ENCODE results near the gene BTF3. TPM values are rescaled to one million over a fixed set of nuclear protein-coding genes. Genes with fewer than 3 reads are reported as not detected.
"Not testable (repeated sequence)": the region's sequence is repeated elsewhere in the genome, so short reads cannot be mapped to it uniquely, and the experiment has no call there.

The BTF3 gene
- total RNA-seq, 1 donor from 2014 or later: 445 TPM

DNA sequence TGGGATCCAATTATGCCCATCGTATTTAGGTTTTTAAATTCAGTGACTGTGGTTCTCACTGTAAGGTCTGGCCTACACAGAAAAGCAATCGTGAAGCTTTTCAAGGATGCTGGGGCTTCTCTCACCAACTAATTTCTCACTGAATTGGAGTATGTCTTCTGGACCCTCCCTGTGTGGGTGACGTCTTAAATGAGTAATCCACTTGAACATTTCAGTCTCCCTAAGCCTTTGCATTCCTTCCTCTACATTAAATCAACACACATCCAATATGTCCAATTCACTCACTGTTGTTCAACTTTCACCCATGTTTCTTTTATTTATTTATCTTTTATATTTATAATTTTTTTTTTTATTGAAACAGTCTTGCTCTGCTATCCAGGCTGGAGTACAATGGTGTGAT is 12.5 kb upstream of the BTF3 start:
- DNase-seq (ENCODE audit: low spot score): no peak

DNA sequence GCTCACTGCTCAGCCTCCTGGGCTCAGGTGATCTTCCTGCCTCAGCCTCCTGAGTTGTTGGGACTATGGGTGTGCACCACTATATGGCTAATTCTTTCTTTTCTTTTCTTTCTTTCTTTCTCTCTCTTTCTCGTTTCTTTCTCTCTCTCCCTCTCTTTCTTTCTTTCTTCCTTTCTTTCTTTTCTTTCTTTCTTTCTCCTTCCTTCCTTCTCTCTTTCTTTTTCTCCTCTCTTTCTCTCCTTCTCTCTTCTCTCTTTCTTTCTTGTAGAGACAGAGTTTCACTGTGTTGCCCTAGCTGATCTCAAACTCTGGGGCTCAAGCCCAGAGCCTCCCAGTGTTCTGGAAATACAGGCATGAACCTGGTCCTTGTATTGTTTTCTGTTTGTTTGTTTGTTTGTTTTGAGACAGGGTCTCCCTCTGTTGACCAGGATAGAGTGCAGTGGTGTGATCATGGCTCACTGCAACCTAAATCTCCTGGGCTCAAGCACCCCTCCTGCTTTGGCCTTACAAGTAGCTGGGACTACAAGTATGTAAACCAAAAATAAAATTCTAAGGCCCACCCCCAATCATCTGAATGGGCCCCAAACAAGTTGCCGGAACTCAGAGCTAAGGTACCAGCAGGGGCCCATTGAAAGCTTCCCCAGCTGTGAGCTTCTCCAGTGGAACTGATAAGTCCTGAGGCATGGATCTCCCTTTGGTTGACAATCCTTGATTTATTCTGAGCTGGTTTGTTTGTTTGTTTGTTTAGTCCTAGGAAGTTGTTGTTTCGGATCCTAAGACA is 11.9 kb upstream of the BTF3 start:
- DNase-seq (ENCODE audit: low spot score): no peak

DNA sequence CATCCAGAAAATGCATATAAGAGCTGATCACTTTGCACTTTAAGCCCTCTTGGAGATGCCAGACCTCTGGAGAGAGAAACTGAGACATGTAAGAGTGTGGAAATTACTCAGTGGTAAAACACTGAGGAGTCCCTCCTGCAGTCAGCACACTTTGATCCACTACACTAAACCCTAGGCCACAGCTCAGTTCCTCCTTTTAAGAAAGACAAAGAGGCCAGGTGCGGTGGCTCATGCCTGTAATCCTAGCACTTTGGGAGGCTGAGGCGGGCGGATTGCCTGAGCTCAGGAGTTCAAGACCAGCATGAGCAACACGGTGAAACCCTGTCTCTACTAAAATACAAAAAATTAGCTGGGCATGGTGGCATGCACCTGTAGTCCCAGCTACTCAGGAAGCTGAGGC is 11.0 kb upstream of the BTF3 start:
- not testable (repeated sequence) for DNase-seq (ENCODE audit: low spot score)

DNA sequence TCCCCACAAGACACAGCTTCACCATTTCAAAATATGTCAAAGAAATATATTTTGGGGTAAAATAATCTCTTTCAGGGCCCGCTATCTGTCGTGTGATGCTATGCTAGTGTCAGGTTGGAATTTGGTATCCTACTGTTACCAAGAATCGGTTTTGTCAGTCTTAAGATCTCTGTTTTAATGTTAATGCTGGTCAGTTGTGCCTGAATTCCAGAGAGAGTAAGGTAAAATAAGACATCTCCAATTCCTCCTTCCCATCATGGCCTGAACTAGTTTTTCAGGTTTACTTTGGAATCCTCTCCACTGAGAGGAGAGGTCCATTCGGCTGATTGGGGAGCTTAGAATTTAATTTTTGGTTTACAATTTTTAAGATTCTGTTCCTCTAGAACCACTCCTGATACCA is 10.4 kb upstream of the BTF3 start:
- DNase-seq (ENCODE audit: low spot score): no peak

DNA sequence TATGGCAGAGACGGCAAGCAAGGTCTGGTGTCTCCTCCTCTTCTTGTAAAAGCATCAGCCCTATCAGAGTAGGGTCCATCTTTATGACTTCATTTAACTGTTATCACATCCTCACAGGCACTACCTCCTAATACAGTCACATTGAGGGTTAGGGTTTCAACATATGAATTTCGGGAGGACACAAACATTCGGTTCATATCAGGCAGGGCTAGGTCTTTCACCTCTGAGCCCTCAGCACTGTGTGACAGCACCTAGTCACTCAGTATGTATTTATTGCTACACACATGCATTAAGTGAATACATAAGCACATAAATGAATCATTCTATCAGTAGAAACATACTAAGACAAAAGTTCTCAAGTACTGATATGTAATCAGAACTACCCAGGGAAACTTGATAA is 9.4 kb upstream of the BTF3 start:
- DNase-seq (ENCODE audit: low spot score): no peak

DNA sequence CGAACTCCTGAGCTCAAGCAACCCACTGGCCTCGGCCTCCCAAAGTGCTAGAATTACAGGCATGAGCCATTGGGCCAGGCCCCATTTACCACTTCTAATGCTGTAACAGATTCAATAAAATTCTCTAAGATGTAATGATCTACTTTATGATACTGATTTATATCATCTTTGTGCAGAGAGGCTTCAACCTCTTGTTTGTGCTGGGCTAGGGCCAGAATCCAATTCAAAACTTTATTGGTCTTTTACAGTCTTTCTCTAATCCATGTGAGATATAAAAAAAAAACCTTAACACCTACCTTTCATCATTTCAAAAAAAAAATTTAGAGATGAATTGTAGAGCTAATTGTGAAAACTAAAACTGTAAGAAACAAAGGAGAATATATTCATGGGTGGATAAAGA is 8.2 kb upstream of the BTF3 start:
- no peak for DNase-seq (ENCODE audit: low spot score)

DNA sequence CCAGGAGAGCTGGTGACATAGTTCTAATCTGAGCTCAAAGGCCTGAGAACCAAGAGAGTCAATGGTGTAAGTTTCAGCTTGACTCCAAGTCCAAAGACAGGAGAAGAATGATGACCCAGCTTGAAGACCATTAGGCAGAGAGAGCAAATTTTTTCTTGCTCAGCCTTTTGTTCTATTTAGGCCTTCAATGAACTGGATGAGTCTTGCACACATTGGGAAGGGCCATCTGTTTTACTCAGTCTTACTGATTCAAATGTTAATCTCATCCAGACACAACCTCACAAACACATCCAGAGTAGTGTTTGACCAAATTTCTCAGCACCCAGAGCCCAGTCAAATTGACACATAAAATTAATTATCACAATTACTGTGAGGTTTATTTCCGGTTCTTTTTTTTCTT is 7.1 kb upstream of the BTF3 start:
- no peak for DNase-seq (ENCODE audit: low spot score)

DNA sequence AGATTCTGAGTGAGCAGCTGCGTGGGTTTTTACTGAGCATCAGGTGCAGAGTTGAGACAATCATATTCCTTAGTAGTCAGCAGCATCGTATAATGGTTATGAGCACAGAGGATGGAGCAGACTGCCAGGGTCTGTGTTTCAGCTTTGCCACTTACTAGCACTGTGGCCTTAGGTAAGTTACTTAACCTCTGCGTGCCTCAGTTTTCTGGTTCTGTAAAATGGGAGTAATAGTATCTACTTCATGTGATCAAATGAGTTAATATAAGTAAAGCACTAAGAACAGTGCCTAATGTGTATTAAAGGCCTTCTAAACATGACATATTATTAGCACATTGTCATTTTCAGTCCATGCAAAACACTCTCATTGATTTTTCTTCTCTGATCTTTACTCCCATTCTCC is 4.8 kb upstream of the BTF3 start:
- DNase-seq (ENCODE audit: low spot score): no peak

DNA sequence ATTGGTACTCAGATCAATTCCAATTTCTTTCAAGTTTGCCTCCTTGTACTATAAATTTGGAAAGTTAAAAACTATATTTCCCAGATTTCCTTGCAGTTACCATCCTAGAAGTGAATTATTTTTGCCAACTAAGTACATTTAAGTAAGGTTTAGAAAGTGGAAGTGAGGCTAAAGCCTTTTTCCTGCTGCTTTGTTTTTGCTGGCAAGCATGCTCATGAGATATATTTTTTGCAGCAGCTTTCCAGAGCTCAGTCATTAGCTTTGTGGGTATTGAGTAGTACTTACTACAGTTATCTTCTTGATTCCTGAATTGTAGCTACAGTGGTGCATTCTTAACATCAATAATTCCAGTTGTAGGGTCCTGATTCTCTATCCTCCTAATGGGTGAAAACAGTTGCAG is 3.5 kb upstream of the BTF3 start:
- no peak for DNase-seq (ENCODE audit: low spot score)

DNA sequence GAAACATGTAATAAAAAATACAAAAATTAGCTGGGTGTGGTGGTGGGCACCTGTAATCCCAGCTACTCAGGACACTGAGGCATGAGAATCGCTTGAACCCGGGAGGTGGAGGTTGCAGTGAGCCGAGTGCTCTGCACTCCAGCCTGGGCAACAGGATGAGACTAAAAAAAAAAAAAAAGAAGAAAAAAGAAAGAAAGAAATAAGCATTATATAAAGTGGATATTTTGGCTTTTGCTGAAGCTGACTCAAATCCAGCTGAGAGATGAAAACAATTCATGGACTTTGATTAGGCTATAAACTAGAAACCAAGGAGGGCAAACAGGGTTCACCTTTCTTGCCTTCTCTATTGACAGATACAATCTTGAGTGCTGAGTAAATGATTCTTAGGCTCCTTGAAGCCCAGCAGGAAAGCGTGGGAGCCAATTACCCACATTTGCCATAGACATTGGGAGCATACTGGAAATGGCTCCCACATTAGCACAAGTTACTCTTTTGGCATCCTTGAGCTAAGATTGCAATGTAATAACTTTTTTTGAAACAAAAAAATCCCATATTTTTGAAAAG is 2.4 kb upstream of the BTF3 start:
- DNase-seq (ENCODE audit: low spot score): no peak

DNA sequence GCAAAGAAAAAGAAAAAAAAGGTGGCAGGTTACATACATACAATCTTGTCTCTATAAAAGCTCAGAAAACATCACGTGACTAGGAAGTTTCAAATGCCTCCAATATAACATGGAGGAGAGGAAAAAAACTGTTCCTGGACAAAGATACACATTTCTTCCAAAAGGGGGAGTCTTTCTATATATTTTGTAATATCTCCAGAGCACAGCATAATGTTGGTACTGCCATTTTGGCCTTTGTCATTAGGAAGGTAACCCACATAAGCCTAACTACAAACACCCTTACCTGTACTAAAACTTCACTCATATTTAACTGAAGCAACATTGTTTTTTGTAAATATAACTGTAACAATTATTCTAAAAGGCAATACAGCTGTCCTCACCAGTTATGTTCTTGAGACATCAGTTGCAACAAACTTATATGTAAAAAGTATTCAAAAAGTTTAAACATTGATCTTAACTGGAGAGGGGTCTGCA is 1.2 kb upstream of the BTF3 start:
- no peak for DNase-seq (ENCODE audit: low spot score)

DNA sequence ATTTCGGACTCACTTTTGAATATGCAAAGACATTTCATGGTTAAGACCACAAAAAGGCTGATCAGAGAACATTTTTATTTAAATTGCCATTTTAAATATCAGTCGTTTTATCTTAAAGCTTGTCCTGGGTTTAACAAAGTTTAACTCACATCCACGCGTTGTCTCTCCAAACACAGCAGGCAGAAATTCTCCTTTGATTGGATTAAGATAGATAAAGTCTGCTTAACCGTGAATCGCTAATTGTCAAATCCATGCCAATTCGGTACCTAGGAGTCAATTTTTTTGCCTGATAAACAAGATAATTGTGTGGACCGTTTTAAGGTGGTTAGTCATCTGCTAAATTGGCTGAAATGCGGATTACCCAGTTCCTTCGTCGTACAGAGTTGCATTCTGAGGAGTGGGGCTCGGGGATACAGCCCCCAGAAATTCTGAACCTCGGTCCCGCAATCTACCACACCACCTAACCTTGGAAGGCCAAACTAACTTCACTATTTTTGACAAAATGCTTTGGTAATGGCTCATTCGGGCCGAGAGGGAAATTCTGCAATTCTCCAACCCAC is 665 bp upstream of the BTF3 start:
- DNase-seq (ENCODE audit: low spot score): no peak

DNA sequence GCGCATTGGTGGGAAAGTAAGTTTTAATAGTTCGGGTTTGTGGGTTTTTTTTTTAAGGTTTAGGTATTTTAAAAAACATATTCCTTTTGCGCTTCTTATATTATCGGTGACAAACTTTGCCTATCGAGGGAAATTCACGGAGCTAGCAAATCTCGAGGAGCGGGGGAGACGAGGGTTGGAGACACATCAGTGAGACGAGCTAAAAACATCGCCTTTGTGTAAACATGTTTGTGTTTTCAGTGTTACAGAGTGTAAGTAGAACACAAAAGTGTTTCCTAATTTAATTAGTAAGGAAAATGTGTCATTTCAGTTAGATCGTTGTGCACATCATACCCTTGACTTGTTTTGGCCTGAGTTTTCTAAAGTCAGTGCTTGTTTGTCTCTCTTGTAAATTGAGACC is 945 bp downstream of the BTF3 start:
- no peak for DNase-seq (ENCODE audit: low spot score)

DNA sequence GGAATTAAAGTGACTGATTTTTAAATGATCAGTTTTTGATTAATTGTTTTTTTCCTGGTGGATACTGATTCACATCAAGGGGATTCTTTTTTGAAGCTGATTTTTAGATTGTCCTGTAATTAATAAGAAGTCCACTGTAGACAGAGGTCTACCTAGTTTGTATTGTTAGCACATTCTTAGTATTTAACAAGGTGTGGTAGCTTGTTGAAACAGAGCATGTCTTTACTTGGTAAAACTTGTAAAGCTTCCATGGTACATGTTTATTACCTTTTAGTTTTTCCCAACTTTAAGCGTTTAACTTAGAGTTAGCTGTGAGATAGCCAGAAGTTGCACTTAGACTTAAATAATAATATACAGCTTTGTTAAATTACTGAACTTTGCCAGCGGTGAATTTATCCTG is 1.5 kb downstream of the BTF3 start:
- no peak for DNase-seq (ENCODE audit: low spot score)

DNA sequence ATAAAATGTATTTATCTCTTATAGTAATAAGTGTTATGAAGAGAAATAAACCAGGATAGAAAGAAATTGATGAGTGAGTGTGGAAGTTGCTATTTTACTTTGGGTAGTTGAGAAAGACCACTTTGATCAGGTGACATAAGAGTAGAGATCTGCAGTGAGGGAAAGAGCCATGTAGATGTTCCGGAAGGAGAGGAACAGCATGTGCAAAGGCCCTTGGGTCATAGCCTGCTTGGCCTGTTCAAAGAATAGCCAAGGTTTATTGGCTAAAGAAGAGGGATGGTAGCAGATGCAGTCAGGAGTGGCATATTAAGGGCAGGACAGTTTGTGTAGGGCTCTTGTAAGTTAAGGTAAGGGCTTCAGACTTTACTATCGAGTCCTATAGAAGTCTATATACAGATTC is 3.2 kb downstream of the BTF3 start:
- DNase-seq (ENCODE audit: low spot score): no peak

DNA sequence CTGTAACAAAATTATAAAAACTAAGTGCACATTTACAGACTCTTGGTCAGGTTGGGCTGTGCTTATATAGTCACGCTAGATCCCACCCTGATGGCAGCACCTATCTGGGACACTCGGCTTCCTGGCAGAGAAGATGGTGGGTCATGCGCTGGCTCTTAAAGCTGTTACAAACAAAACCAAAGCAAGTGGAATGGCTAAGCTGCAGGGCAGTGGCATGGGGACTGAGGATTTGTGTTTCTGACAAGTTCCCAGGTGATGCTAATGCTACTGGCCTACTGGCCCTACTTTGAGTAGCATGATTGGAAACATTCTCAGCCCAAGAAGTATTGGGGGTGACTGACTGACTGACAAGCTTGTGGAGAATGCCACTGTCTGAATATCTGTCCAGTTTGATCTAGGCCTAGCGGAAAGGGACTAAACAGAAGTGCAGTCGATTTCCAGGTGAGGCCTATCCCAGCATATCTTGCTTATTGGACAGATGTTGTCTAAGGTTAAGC is 8.3 kb downstream of the BTF3 start:
- no peak for DNase-seq (ENCODE audit: low spot score)

DNA sequence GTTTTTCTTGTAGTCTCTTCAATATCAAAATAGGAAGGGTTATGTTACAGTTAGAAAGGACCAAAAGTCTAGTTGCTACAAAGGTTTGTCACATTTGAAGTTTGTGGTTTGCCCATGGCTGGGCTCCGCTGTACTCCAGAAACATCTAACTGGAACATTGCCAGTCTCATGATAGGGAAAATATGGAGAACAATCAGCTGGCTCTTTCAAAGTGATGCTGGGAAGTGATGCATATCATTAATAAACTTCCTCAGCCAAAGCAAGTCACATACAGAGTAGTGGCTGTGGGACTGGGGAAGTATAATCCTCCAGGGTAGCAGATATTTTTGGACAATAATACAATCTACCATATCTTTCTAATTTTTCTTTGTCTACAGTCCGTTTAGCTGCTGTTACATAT is 8.8 kb downstream of the BTF3 start:
- DNase-seq (ENCODE audit: low spot score): no peak

DNA sequence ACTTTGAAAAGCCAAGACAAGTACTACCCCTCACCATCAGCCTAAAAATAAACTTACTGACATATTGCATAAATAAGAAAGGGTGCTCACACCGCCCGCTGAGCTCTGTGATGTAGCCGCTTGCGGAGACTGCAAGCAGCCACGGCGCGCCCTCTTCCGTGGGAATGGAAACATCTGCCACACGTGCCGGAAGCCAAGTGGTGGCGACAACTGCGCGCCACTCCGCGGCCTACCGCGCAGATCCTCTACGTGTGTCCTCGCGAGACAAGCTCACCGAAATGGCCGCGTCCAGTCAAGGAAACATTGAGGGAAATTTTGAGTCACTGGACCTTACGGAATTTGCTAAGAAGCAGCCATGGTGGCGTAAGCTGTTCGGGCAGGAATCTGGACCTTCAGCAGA is 10.3 kb downstream of the BTF3 start:
- not testable (repeated sequence) for DNase-seq (ENCODE audit: low spot score)

DNA sequence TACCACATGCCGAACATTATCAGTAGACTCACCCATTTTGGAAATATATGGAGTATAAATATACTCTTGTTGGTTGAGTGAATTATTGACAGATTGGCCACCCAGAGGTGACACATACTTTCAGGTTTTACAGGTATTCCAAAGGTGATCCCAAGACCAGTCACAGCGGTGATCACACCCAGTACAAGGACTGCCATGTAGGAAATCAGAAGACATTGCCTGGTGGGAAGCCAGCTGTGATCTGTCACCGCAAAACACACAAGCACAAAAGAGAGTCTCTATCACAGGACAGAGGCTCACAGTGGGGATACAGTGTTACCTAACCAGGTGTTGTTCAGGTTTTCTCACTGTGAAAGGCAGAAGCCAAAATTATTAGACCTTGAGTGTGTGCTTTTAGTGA is 15.8 kb downstream of the BTF3 start:
- DNase-seq (ENCODE audit: low spot score): no peak

DNA sequence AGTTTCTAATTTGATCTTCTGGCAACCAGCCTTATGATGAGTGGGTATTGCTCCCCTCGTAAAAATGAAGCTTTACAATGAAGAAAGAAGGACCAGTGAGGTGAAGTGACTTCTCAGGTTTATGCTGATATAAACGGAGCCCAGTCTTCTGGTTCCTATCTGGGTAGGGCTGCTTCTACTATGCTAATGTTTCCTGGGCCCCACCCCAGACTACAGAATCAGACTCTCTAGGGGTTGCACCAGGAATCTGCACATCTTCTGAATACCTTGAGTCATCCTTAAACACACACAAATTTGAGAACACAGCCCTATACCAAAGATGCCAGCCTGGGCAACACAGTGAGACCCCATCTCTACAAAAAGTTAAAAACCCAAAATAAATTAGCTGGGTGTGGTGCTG is 16.2 kb downstream of the BTF3 start:
- DNase-seq (ENCODE audit: low spot score): no peak

DNA sequence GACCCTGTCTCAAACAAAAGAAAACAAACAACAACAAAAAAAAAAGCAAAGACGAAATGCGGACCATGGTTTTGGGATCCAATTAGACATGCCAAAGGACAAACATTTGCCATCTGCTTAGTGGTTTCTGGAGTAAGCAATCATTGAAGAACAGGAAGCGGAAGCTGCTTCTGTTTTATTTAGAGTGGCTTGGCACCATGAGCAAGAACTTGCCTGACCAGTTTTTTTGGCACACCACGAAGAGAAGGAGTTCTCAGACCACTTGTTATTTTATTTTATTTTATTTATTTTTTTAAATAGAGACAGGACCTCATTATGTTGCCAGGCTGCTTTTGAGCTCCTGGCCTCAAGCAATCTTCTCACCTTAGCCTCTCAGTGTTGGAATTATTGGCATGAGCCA is 17.0 kb downstream of the BTF3 start:
- no peak for DNase-seq (ENCODE audit: low spot score)

DNA sequence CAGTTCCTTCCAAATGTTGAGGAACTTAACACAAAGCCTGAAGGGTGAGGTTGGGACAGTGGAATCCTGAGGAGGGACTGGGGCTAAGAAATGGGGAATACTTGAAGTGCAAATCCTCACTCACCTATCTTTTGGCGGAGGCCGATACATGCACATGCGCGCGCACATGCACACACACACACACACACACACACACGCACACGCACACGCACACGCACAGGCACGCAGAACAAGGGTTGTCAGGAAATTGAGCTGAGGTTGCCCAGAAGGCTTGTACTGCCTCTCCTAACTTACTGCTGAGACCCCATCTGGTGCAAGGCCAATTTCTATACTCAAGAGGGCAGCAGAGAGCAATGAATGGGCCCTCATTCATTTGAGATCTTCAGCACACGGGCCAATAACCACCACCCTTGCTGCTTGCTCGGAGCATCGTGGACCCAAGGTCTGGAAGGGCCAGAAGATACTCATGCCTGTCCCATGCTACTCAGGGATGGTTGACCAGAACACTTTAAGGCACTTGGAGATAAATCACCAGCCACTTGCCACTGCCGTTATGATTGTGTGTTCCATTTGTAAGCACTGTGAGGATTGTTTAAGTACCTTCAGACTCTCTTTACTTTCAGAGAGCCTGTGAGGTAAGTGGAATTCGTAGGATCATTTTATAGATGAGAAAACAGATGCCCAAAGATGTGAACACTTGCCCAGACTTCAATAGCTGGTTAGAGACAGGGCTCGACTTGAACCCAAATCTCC is 21.5 kb downstream of the BTF3 start:
- no peak for DNase-seq (ENCODE audit: low spot score)
